SU-DHL-6 (cell line): Measurements from ENCODE around the gene RASD1.

ENCODE experiments used
- H2AFZ ChIP-seq: fragments of 200-600 bp; sonication (generic); 2 replicates; pipeline ENCODE4 v1.6.1; 2014; ENCODE audit warnings: low read depth, mild to moderate bottlenecking, moderate library complexity, mixed read lengths, antibody characterized with exemption, low read length; ENCODE audit not compliant: severe bottlenecking
- H3F3A ChIP-seq: fragments of 200-600 bp; shearing (Covaris generic); 2 replicates; pipeline ENCODE4 v1.6.0; 2016; ENCODE audit warnings: antibody characterized with exemption, mild to moderate bottlenecking; ENCODE audit not compliant: insufficient read depth
- H3K27ac ChIP-seq: fragments of 200-600 bp; sonication (generic); 2 replicates; pipeline ENCODE4 v1.5.1; 2016; ENCODE audit warnings: low read depth, mild to moderate bottlenecking, low read length, moderate library complexity, mixed read lengths
- H3K27me3 ChIP-seq: fragments of 200-600 bp; sonication (generic), shearing (Covaris generic); 2 replicates; pipeline ENCODE4 v1.6.0; 2014; ENCODE audit warnings: mild to moderate bottlenecking, low read length
- H3K36me3 ChIP-seq: fragments of 200-600 bp; sonication (generic); 2 replicates; pipeline ENCODE4 v1.6.1; 2014; ENCODE audit warnings: mild to moderate bottlenecking, low read length, mixed read lengths
- H3K4me2 ChIP-seq: fragments of 300-600, 200-600 bp; shearing (Covaris generic), sonication (generic); 2 replicates; pipeline ENCODE4 v1.6.0; 2014; ENCODE audit warnings: low read length, low read depth, mild to moderate bottlenecking; ENCODE audit not compliant: poor library complexity, severe bottlenecking
- H3K4me3 ChIP-seq: fragments of 200-600 bp; sonication (generic); 2 replicates; pipeline ENCODE4 v1.5.1; 2014; ENCODE audit warnings: antibody characterized with exemption, low read length, mild to moderate bottlenecking, mixed read lengths; ENCODE audit not compliant: insufficient read depth, poor library complexity, severe bottlenecking
- H3K79me2 ChIP-seq: fragments of 200-600 bp; sonication (generic); 2 replicates; pipeline ENCODE4 v1.6.1; 2014; ENCODE audit warnings: mild to moderate bottlenecking, low read length, moderate library complexity; ENCODE audit not compliant: insufficient read depth
- H3K9ac ChIP-seq: fragments of 200-600 bp; sonication (generic); 2 replicates; pipeline ENCODE4 v1.7.0; 2014; ENCODE audit warnings: mild to moderate bottlenecking, low read length
- H3K9me2 ChIP-seq: fragments of 200-600 bp; sonication (generic); replicated peaks from 2 replicates; pipeline ENCODE4 v1.6.1; 2014; ENCODE audit warnings: low read length; ENCODE audit not compliant: insufficient read depth
- H3K9me3 ChIP-seq: fragments of 200-600 bp; sonication (generic); 2 replicates; pipeline ENCODE4 v1.6.1; 2014; ENCODE audit warnings: low read length, mixed read lengths; ENCODE audit not compliant: insufficient read depth
- H4K20me1 ChIP-seq: fragments of 200-600 bp; sonication (generic); 2 replicates; pipeline ENCODE4 v1.6.1; 2014; ENCODE audit warnings: low read depth, mild to moderate bottlenecking, antibody characterized with exemption, low read length, moderate library complexity, mixed read lengths
- EZH2phosphoT487 ChIP-seq: fragments of 200-600 bp; sonication (generic), shearing (Covaris generic); conservative IDR thresholded peaks from 2 replicates; pipeline ENCODE4 v1.6.1; 2018; ENCODE audit warnings: mild to moderate bottlenecking, antibody characterized with exemption, low read length, moderate library complexity, mixed read lengths
- TF ChIP-seq, protein P1 (sequence below): fragments of 200-600 bp; sonication (generic); IDR thresholded peaks from one replicate; pipeline ENCODE4 v1.5.1; 2017; ENCODE audit warnings: antibody characterized with exemption, mild to moderate bottlenecking, low read length, moderate library complexity; ENCODE audit not compliant: insufficient read depth, poor library complexity, severe bottlenecking

The RASD1 gene

DNA sequence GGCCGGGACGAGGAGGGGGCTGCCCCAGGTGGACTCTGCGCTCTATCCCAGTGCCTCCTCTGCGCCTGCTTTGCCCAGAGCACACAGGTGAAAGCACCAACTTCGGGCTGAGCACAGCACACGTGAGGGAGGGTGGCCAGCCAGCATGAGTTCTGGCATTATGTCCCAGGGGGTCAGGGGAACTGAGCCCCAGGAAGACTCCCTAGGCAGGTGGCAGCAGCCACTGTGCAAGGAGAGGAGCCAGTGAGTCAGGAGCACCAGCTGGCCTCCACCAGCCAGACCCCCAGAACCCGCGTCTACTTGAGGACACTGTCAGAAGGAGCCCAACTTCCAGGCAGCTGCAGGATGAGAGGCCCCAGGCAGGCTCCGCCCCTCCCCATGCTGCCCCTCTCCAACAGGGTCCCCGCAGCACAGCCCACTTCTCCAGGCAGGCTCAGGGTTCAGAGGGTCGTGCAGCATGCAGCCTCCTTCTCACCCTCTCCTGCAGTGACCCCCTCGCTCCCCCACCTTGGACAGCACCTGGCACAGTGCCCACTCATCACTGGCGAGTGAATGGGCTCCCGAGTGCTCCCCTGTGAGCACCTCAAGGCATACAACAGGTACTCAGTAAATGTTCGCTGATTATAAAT, 44.2 kb upstream of the RASD1 start:
- no peak for TF ChIP-seq EZH2phosphoT487
- TF ChIP-seq, protein P1, sequence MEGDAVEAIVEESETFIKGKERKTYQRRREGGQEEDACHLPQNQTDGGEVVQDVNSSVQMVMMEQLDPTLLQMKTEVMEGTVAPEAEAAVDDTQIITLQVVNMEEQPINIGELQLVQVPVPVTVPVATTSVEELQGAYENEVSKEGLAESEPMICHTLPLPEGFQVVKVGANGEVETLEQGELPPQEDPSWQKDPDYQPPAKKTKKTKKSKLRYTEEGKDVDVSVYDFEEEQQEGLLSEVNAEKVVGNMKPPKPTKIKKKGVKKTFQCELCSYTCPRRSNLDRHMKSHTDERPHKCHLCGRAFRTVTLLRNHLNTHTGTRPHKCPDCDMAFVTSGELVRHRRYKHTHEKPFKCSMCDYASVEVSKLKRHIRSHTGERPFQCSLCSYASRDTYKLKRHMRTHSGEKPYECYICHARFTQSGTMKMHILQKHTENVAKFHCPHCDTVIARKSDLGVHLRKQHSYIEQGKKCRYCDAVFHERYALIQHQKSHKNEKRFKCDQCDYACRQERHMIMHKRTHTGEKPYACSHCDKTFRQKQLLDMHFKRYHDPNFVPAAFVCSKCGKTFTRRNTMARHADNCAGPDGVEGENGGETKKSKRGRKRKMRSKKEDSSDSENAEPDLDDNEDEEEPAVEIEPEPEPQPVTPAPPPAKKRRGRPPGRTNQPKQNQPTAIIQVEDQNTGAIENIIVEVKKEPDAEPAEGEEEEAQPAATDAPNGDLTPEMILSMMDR: no peak
- Histone ChIP-seq H3K9me2 (no peaks in the 10 kb centered on the region), H3K36me3 (no peaks in the 10 kb centered on the region), H2AFZ (no peak overlapping the region), H3F3A (no peaks in the 10 kb centered on the region), H3K79me2 (no peaks in the 10 kb centered on the region), H3K27ac (no peak overlapping the region), H3K27me3 (no peaks in the 10 kb centered on the region), H4K20me1 (no peaks in the 10 kb centered on the region; the same call in 1 of the 2 replicates), H3K9ac (no peak overlapping the region), H3K4me3 (no peak overlapping the region), H3K4me2 (no peak overlapping the region), H3K9me3 (no peaks in the 10 kb centered on the region)

DNA sequence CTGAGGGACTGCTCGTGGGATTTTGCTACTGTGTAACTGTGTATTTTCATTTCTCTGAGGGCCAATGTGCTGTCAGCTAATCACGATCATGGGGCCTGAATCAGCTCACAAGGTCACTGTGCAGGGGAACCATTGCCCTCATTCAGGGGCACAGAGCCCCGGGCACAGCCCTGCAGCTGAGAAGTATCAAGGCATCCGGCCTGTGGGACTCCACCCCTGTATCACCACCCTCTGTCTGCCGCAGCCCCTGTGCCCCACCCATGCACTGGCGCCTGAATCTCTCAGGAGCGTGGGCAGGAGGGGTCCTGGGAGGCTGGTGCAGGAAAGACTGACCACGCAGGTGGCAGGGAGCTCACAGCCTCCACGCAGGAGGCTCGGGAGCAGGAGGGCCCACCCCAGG, 43.4 kb upstream of the RASD1 start:
- H3K4me2 ChIP-seq: no peak overlapping the region
- no peaks in the 10 kb centered on the region for H3K9me2 ChIP-seq
- no peaks in the 10 kb centered on the region; the same call in 1 of the 2 replicates for H4K20me1 ChIP-seq
- no peaks in the 10 kb centered on the region for H3K79me2 ChIP-seq
- H2AFZ ChIP-seq: no peak overlapping the region
- H3K27ac ChIP-seq: no peak overlapping the region
- no peaks in the 10 kb centered on the region for H3K9me3 ChIP-seq
- H3K9ac ChIP-seq: no peak overlapping the region
- no peaks in the 10 kb centered on the region for H3K36me3 ChIP-seq
- TF ChIP-seq, protein P1: no peak
- TF ChIP-seq EZH2phosphoT487: no peak
- H3K4me3 ChIP-seq: no peak overlapping the region
- no peaks in the 10 kb centered on the region for H3F3A ChIP-seq
- no peaks in the 10 kb centered on the region for H3K27me3 ChIP-seq

DNA sequence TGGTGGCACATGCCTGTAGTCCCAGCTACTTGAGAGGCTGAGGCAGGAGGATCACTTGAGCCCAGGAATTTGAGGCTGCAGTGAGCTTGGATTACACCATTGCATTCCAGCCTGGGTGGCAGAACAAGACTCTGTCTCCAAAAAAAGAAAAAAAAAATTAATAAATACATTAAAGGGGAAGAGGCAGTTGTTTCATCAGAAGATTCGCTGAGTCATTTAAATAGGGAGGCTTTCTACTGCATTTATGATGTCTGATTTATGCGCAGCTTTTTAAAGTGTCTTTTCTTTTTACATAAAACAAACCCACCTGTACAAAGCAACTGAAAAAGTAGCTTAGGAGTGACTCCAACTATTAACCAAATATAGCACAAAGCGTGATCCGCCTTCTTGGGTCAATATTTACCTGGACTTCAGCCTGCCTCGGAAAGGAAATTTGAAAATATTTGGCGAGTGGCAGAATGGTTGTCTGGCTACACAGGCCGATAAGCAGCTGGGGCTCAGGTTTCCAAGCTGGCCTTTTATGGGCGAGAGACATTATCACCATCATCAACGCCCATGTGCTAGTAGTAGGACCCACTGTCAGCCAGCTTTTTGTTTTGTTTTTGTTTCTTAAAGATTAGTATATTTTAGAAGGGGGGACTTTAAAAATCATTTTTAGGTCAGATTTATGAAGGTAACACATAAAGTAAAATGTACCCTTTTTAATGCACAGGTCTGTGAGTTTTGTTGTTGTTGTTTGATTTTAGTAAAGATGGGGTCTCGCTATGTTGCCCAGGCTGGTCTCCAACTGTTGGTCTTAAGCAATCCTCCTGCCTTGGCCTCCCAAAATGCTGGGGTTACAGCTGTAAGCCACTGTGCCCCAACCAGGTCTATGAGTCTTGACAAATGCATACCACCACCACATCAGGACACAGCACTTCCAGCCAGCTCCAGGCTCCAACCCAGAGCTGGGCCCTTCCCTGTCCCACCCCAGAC, 42.5 kb upstream of the RASD1 start:
- TF ChIP-seq EZH2phosphoT487: no peak
- TF ChIP-seq, protein P1: no peak
- Histone ChIP-seq H3K27me3 (no peaks in the 10 kb centered on the region), H3F3A (no peaks in the 10 kb centered on the region), H3K79me2 (no peaks in the 10 kb centered on the region), H2AFZ (no peak overlapping the region), H3K9ac (no peak overlapping the region), H3K4me3 (no peak overlapping the region), H4K20me1 (no peaks in the 10 kb centered on the region; the same call in 1 of the 2 replicates), H3K4me2 (no peak overlapping the region), H3K9me2 (no peaks in the 10 kb centered on the region), H3K27ac (no peak overlapping the region), H3K9me3 (no peaks in the 10 kb centered on the region), H3K36me3 (no peaks in the 10 kb centered on the region)
